Right lobe of liver (tissue), 4 donors: Measurements from ENCODE around the gene GPC6.

ENCODE experiments used
- CTCF ChIP-seq, 4 donors: fragments of 200-600 bp in 3 of 4; fragments of 450-650 bp in 1 of 4; IDR thresholded peaks; one replicate each; pipeline versions ENCODE4 v1.5.1 to v1.8.0; 2016 to 2022; ENCODE audit warnings: antibody characterized with exemption in 4 of 4, mild to moderate bottlenecking in 2 of 4
- POLR2A ChIP-seq: fragments of 450-650 bp; IDR thresholded peaks from one replicate; pipeline ENCODE4 v1.6.1; 2017; ENCODE audit warnings: antibody characterized with exemption, mild to moderate bottlenecking
- donor health status: DM: no; HTN: no; CAD: no.
- donor health status: DM: no; HTN: no; CAD: no.
- donor health status: DM: no; HTN: yes; CAD: no.

GRCh38 chr13:94218537-94218936, 991.9 kb downstream of the GPC6 start:
- TF ChIP-seq CTCF (IDR thresholded peaks at IDR 0.05), result no peak
- no peak for TF ChIP-seq POLR2A
